CD4-positive, alpha-beta T cell treated with Interleukin-2 at 100 ng/mL for 4 hours (primary cell): ENCODE data around the gene SRPK2.
"Not testable (repeated sequence)": the region's sequence is repeated elsewhere in the genome, so short reads cannot be mapped to it uniquely, and the experiment has no call there.

Experiments
- DNase-seq: peaks from one replicate; pipeline ENCODE4 v3.0.0-alpha.2; 2020; ENCODE audit warnings: low spot score

The SRPK2 gene

GRCh38 chr7:105224884-105225651 lies 163.7 kb downstream of the SRPK2 start:
- DNase-seq = peak; percentile 21

GRCh38 chr7:105222953-105223352 lies 165.8 kb downstream of the SRPK2 start:
- no peak for DNase-seq

- DNase-seq = no peak
These were observed 169.0 kb downstream of the SRPK2 start for GRCh38 chr7:105219771-105220160.

- DNase-seq = no peak
These were observed 169.6 kb downstream of the SRPK2 start for GRCh38 chr7:105218939-105219770.

- DNase-seq = no peak
These were observed 170.5 kb downstream of the SRPK2 start for GRCh38 chr7:105218215-105218614.

GRCh38 chr7:105216786-105217185 lies 171.9 kb downstream of the SRPK2 start:
- no peak for DNase-seq

- DNase-seq = no peak
These were observed 172.9 kb downstream of the SRPK2 start for GRCh38 chr7:105215821-105216220.

- DNase-seq = no peak
These were observed 173.5 kb downstream of the SRPK2 start for GRCh38 chr7:105215182-105215581.

- DNase-seq = no peak
These were observed 175.1 kb downstream of the SRPK2 start for GRCh38 chr7:105213611-105214010.

- no peak for DNase-seq
These were observed 176.5 kb downstream of the SRPK2 start for GRCh38 chr7:105212212-105212611.

GRCh38 chr7:105210721-105211205 lies 178.0 kb downstream of the SRPK2 start:
- DNase-seq = no peak

GRCh38 chr7:105209870-105210269 lies 178.9 kb downstream of the SRPK2 start:
- peak; percentile 15 for DNase-seq

GRCh38 chr7:105209433-105209832 lies 179.3 kb downstream of the SRPK2 start:
- no peak for DNase-seq

GRCh38 chr7:105206985-105207384 lies 181.7 kb downstream of the SRPK2 start:
- DNase-seq = no peak

GRCh38 chr7:105205592-105206237 lies 183.0 kb downstream of the SRPK2 start:
- DNase-seq = peak; percentile 15

GRCh38 chr7:105204953-105205352 lies 183.8 kb downstream of the SRPK2 start:
- DNase-seq = no peak

- DNase-seq = no peak
These were observed 184.2 kb downstream of the SRPK2 start for GRCh38 chr7:105204520-105204919.

GRCh38 chr7:105202616-105203015 lies 186.1 kb downstream of the SRPK2 start:
- DNase-seq = no peak

- DNase-seq = no peak
These were observed 189.3 kb downstream of the SRPK2 start for GRCh38 chr7:105199386-105199785.

GRCh38 chr7:105198223-105198622 lies 190.5 kb downstream of the SRPK2 start:
- DNase-seq = no peak

- no peak for DNase-seq
These were observed 192.2 kb downstream of the SRPK2 start for GRCh38 chr7:105196473-105196872.

- no peak for DNase-seq
These were observed 192.8 kb downstream of the SRPK2 start for GRCh38 chr7:105195891-105196290.

- DNase-seq = not testable (repeated sequence)
These were observed 193.8 kb downstream of the SRPK2 start for GRCh38 chr7:105194959-105195358.
